Bone marrow (tissue), 2 donors: ENCODE results near the gene AVL9.
"Not testable (repeated sequence)": the region's sequence is repeated elsewhere in the genome, so short reads cannot be mapped to it uniquely, and the experiment has no call there.

Experiments used
- DNase-seq, 2 donors: peaks; one replicate each; lab custom pipeline; 2025; lab: John Stamatoyannopoulos, UW

Gene AVL9

DNA sequence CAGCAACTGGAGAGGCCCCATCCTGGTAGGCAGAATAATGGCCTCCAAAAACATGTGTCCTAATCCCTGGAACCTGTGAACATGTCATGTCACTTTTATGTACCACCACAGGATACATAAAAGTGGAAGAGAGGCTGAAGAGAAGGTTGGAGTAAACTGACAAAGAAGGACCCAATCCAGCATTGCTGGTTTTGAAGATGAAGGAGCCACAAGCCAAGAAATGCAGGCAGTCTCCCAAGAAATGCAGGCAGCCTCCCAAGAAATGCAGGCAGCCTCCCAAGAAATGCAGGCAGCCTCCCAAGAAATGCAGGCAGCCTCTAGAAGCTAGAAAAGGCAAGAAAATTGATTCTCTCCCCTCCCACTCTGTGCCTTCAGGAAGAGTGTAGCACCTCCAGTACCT, 142.3 kb downstream of the AVL9 start:
- DNase-seq, result not testable (repeated sequence)
